Lung (tissue), 12 donors: ENCODE measurements around the gene NDUFA13. TPM values are rescaled to one million over a fixed set of nuclear protein-coding genes. Genes with fewer than 3 reads are reported as not detected.

Source experiments
- ATAC-seq: fragments of 200-7000 bp; cut with Tn5 transposase; one replicate; pipeline ENCODE4 v1.9.1; 2020; ENCODE audit warnings: moderate number of reproducible peaks; ENCODE audit not compliant: insufficient read depth, low FRiP score
- DNase-seq, 3 donors: peaks; one replicate each; pipeline ENCODE4 v3.0.0-alpha.2; 2013 to 2017
- H3K27ac ChIP-seq, 2 donors: one replicate each; pipeline ENCODE4 v1.5.1; 2013; ENCODE audit warnings: mild to moderate bottlenecking in 2 of 2, moderate library complexity in 2 of 2, control low read depth in 1 of 2, inconsistent platforms in 1 of 2, low read depth in 1 of 2, low read length in 1 of 2
- H3K27me3 ChIP-seq, 3 donors: one replicate each; pipeline ENCODE4 v1.5.1; 2013; ENCODE audit warnings: low read length in 2 of 3; ENCODE audit not compliant: control insufficient read depth in 3 of 3, insufficient read depth in 3 of 3
- H3K36me3 ChIP-seq, 4 donors: one replicate each; pipeline ENCODE4 v1.5.1; 2013; ENCODE audit warnings: low read length in 4 of 4, mild to moderate bottlenecking in 1 of 4, moderate library complexity in 1 of 4; ENCODE audit not compliant: control insufficient read depth in 4 of 4, insufficient read depth in 4 of 4
- H3K4me1 ChIP-seq, 5 donors: one replicate each; pipeline ENCODE4 v1.5.1; 2013; ENCODE audit warnings: low read length in 5 of 5, mild to moderate bottlenecking in 2 of 5, moderate library complexity in 1 of 5; ENCODE audit not compliant: control insufficient read depth in 5 of 5, insufficient read depth in 5 of 5
- H3K4me3 ChIP-seq: one replicate; pipeline ENCODE4 v1.5.1; 2013; ENCODE audit warnings: mild to moderate bottlenecking, control low read depth, moderate library complexity
- H3K9ac ChIP-seq, 2 donors: one replicate each; pipeline ENCODE4 v1.5.1; 2013; ENCODE audit warnings: low read length in 2 of 2, control low read depth in 1 of 2; ENCODE audit not compliant: insufficient read depth in 1 of 2
- H3K9me3 ChIP-seq, 4 donors: one replicate each; pipeline ENCODE4 v1.5.1; 2013; ENCODE audit warnings: low read length in 3 of 4, mild to moderate bottlenecking in 1 of 4, moderate library complexity in 1 of 4; ENCODE audit not compliant: control insufficient read depth in 4 of 4, insufficient read depth in 3 of 4
- CTCF ChIP-seq: IDR thresholded peaks from 2 replicates; pipeline ENCODE4 v1.5.1; 2012; ENCODE audit warnings: mild to moderate bottlenecking; ENCODE audit errors: control extremely low read depth, extremely low read depth
- WGBS, 2 donors: extraction: QIAGEN DNeasy Blood & Tissue Kit; methylation state at CpG; one replicate each; pipeline ENCODE4 v1.1.7; 2013; 5-methylcytosine and 5-hydroxymethylcytosine counted together
- polyA plus RNA-seq, 2 donors: library from polyadenylated mRNA; stranded (reverse); fragments of 200-250 nt; gene quantifications; one replicate each; pipeline ENCODE4 v1.2.1, GENCODE V29; 2013
- total RNA-seq, 2 donors: library from RNA; depleted of rRNA in 1 of 2; stranded (reverse); fragments of >200 nt in 1 of 2; gene quantifications; one replicate each; pipeline ENCODE4 v1.2.1, GENCODE V29; 2014 to 2021
- donor health status: control.
- donor health status: control.
- donor health status: Bipolar disorder and iron deficiency.
- donor health status: healthy.
- donor health status: DM: yes; HTN: yes; CAD: no.

Gene NDUFA13
- total and polyA plus RNA-seq, 4 donors: 63.7 to 360 (median 311) TPM

- H3K4me3 ChIP-seq: no peak overlapping the region
- H3K9ac ChIP-seq: no peak overlapping the region
- 76 to 87% methylated on average over 7 of the region's 7 CpGs for WGBS, 2 donors
- H3K27ac ChIP-seq: no peak overlapping the region
- ATAC-seq (no peak), DNase-seq (no peak)
- H3K4me1 ChIP-seq: no peaks in the 10 kb centered on the region
- no peaks in the 10 kb centered on the region for H3K27me3 ChIP-seq
- no peak for TF ChIP-seq CTCF
- no peaks in the 10 kb centered on the region for H3K9me3 ChIP-seq
- H3K36me3 ChIP-seq: peaks cover 0 to 25% (median 5%) of the 10 kb centered on the region in 4 donors
These were observed 50.3 kb downstream of the NDUFA13 start for GRCh38 chr19:19566306-19566705.

- no peak overlapping the region for H3K9ac ChIP-seq
- no peak for TF ChIP-seq CTCF
- ATAC-seq (no peak), DNase-seq (no peak)
- H3K27me3 ChIP-seq: no peaks in the 10 kb centered on the region
- H3K9me3 ChIP-seq: no peaks in the 10 kb centered on the region
- WGBS, 2 donors: 78 to 90% methylated on average over 3 of the region's 3 CpGs
- H3K36me3 ChIP-seq: peaks cover 0 to 25% (median 5%) of the 10 kb centered on the region in 4 donors
- H3K4me1 ChIP-seq: no peaks in the 10 kb centered on the region
- H3K4me3 ChIP-seq: no peak overlapping the region
- no peak overlapping the region for H3K27ac ChIP-seq
These were observed 51.4 kb downstream of the NDUFA13 start for GRCh38 chr19:19567391-19567790.

- Histone ChIP-seq H3K9ac (no peak overlapping the region), H3K36me3 (peaks cover 0 to 25% (median 5%) of the 10 kb centered on the region in 4 donors), H3K9me3 (no peaks in the 10 kb centered on the region), H3K4me3 (no peak overlapping the region), H3K27ac (no peak overlapping the region), H3K4me1 (no peaks in the 10 kb centered on the region), H3K27me3 (no peaks in the 10 kb centered on the region)
- TF ChIP-seq CTCF: no peak
- 92 to 94% methylated on average over 25 of the region's 25 CpGs for WGBS, 2 donors
- DNase-seq (no peak), ATAC-seq (no peak)
These were observed 53.1 kb downstream of the NDUFA13 start for GRCh38 chr19:19568802-19569756.
